ENCODE results near the gene MIDN. TPM values are rescaled to one million over a fixed set of nuclear protein-coding genes. Genes with fewer than 3 reads are reported as not detected.

The MIDN gene
- total RNA-seq, 6 donors from 2014 or later: 33.5 to 176 (median 75.9) TPM

- peak overlapping the region; percentile 75 to 97 (median 92) for H3K4me3 ChIP-seq
- WGBS, 2 donors: 0% methylated on average over 6 of the region's 67 CpGs; no CpG with 5 or more reads in 1 of the 2 donors
- DNase-seq (no peak), ATAC-seq (ENCODE audit: low FRiP score in 2 of 2) (no peak)
- H3K27me3 ChIP-seq: no peaks in the 10 kb centered on the region
- H3K36me3 ChIP-seq: peaks cover 12 to 37% (median 27%) of the 10 kb centered on the region in 4 donors
- peak overlapping the region; percentile 97 to 100 (median 100) for H3K27ac ChIP-seq
- TF ChIP-seq CTCF (IDR thresholded peaks at IDR 0.05) (peak in 1 of 6 experiments; percentile 4), POLR2AphosphoS5 (IDR thresholded peaks at IDR 0.05) (no peak), EP300 (IDR thresholded peaks at IDR 0.05) (no peak), POLR2A (IDR thresholded peaks at IDR 0.05) (peak in 1 of 4 donors; percentile 7)
- peaks cover 0 to 4% (median 0%) of the 10 kb centered on the region in 4 donors for H3K9me3 ChIP-seq
- H3K4me1 ChIP-seq: peaks cover 45 to 64% (median 57%) of the 10 kb centered on the region in 4 donors
These were observed 1.6 kb downstream of the MIDN start for GRCh38 chr19:1249990-1250436.

GRCh38 chr19:1250437-1251260 is 2.3 kb downstream of the MIDN start:
- H3K27ac ChIP-seq: peak overlapping the region; percentile 97 to 100 (median 100)
- H3K9me3 ChIP-seq: peaks cover 0 to 4% (median 0%) of the 10 kb centered on the region in 4 donors
- H3K27me3 ChIP-seq: no peaks in the 10 kb centered on the region
- H3K4me1 ChIP-seq: peaks cover 45 to 64% (median 57%) of the 10 kb centered on the region in 4 donors
- WGBS, 2 donors: 0% methylated on average over 17 to 39 of the region's 90 CpGs
- peak in 1 of 2 donors; percentile 89 for DNase-seq
- H3K36me3 ChIP-seq: peaks cover 19 to 43% (median 33%) of the 10 kb centered on the region in 4 donors
- H3K4me3 ChIP-seq: peak overlapping the region; percentile 75 to 97 (median 92)
- ATAC-seq (ENCODE audit: low FRiP score in 2 of 2): no peak
- peak in 1 of 4 donors; percentile 11 for TF ChIP-seq POLR2A (IDR thresholded peaks at IDR 0.05)
- TF ChIP-seq EP300 (IDR thresholded peaks at IDR 0.05): no peak
- no peak for TF ChIP-seq CTCF (IDR thresholded peaks at IDR 0.05)
- no peak for TF ChIP-seq POLR2AphosphoS5 (IDR thresholded peaks at IDR 0.05)

- peak overlapping the region; percentile 97 to 100 (median 100) for H3K27ac ChIP-seq
- H3K27me3 ChIP-seq: no peaks in the 10 kb centered on the region
- H3K9me3 ChIP-seq: peaks cover 0 to 4% (median 0%) of the 10 kb centered on the region in 4 donors
- H3K4me3 ChIP-seq: peak overlapping the region; percentile 75 to 97 (median 92)
- ATAC-seq (ENCODE audit: low FRiP score in 2 of 2) (peak; percentile 0 to 1), DNase-seq (peak; percentile 84 to 90)
- peaks cover 44 to 64% (median 56%) of the 10 kb centered on the region in 4 donors for H3K4me1 ChIP-seq
- WGBS, 2 donors: 0 to 1% methylated on average over 2 to 38 of the region's 41 CpGs
- TF ChIP-seq POLR2AphosphoS5 (IDR thresholded peaks at IDR 0.05): peak; percentile 70 to 74
- TF ChIP-seq POLR2A (IDR thresholded peaks at IDR 0.05): peak in 2 of 4 donors; percentile 18 to 65
- no peak for TF ChIP-seq CTCF (IDR thresholded peaks at IDR 0.05)
- TF ChIP-seq EP300 (IDR thresholded peaks at IDR 0.05): no peak
- H3K36me3 ChIP-seq: peaks cover 19 to 52% (median 42%) of the 10 kb centered on the region in 4 donors
These were observed 3.2 kb downstream of the MIDN start for GRCh38 chr19:1251330-1252220.

GRCh38 chr19:1252221-1252820 is 3.9 kb downstream of the MIDN start:
- peak; percentile 62 to 78 for ATAC-seq (ENCODE audit: low FRiP score in 2 of 2)
- peak in 1 of 4 donors; percentile 54 for TF ChIP-seq POLR2A (IDR thresholded peaks at IDR 0.05)
- peak; percentile 67 to 93 for TF ChIP-seq POLR2AphosphoS5 (IDR thresholded peaks at IDR 0.05)
- no peak for TF ChIP-seq CTCF (IDR thresholded peaks at IDR 0.05)
- peak in 2 of 4 donors; percentile 56 to 57 for TF ChIP-seq EP300 (IDR thresholded peaks at IDR 0.05)
- Histone ChIP-seq H3K36me3 (peaks cover 22 to 60% (median 50%) of the 10 kb centered on the region in 4 donors), H3K27ac (peak overlapping the region; percentile 97 to 100 (median 100)), H3K27me3 (no peaks in the 10 kb centered on the region), H3K4me1 (peaks cover 46 to 68% (median 59%) of the 10 kb centered on the region in 4 donors), H3K4me3 (peak overlapping the region; percentile 75 to 97 (median 92)), H3K9me3 (peaks cover 0 to 4% (median 0%) of the 10 kb centered on the region in 4 donors)
- 1 to 3% methylated on average over 20 to 26 of the region's 30 CpGs for WGBS, 2 donors
- DNase-seq: peak; percentile 92 to 93

Measured in upper lobe of left lung (tissue), 6 donors.